K562 (cell line): ENCODE measurements around the gene TBC1D20. TPM values are rescaled to one million over a fixed set of nuclear protein-coding genes. Genes with fewer than 3 reads are reported as not detected.

Source experiments
- ATAC-seq: fragments of 200-7000 bp; cut with Tn5 transposase; 3 replicates; pipeline ENCODE4 v1.9.1; 2020; ENCODE audit warnings: moderate library complexity
- BruUV-seq: library from RNA; stranded (reverse); fragments of 400-500 nt; replicated peaks from 2 replicates; lab custom pipeline; 2021; lab: Mats Ljungman, UMichigan
- CTCF ChIA-PET: fragments of 300-600 bp; formaldehyde crosslinking; extraction: SDS; loops from one replicate; lab custom pipeline; 2021; ENCODE audit warnings: low intra/inter-chr PET ratio; lab: Yijun Ruan, JAX
- POLR2A ChIA-PET: fragments of 300-600, 350-650 bp; sonication (Branson Sonifier 250); formaldehyde crosslinking; extraction: SDS; loops from one replicate; lab custom pipeline; 2021; ENCODE audit warnings: antibody characterized with exemption, inconsistent platforms; lab: Yijun Ruan, JAX
- DNase-seq, 4 experiments: peaks; one replicate each; pipeline versions ENCODE4 v3.0.0 to v3.0.0-alpha.2; 2011 to 2018; ENCODE audit warnings: low spot score in 3 of 4, mixed read lengths in 3 of 4; ENCODE audit errors: extremely low read depth in 1 of 4
- FAIRE-seq: peaks from 2 replicates; lab custom pipeline; 2011; peaks lifted over from hg19 to GRCh38; lab: Jason Lieb, UNC
- H2AFZ ChIP-seq: 2 replicates; pipeline ENCODE4 v1.6.0; 2011; ENCODE audit warnings: low read depth, low read length, control low read depth, inconsistent platforms
- H3K27ac ChIP-seq: fragments of 200-600 bp; 3 replicates; pipeline ENCODE4 v1.8.0; 2011; ENCODE audit warnings: low read depth, mild to moderate bottlenecking, control low read depth, inconsistent platforms, low read length, moderate library complexity, mixed read lengths; ENCODE audit errors: extremely low read depth
- H3K27me3 ChIP-seq, 2 experiments: fragments of 300-600 bp in 1 of 2; 2 replicates in 1 of 2; 3 replicates in 1 of 2; pipeline versions ENCODE4 v1.6.0 to v1.8.0; 2011; ENCODE audit warnings: inconsistent platforms in 2 of 2, low read length in 2 of 2, mild to moderate bottlenecking in 1 of 2, mixed read lengths in 1 of 2, moderate library complexity in 1 of 2; ENCODE audit not compliant: control insufficient read depth in 2 of 2, insufficient read depth in 2 of 2
- H3K36me3 ChIP-seq: fragments of 300-600 bp; 3 replicates; pipeline ENCODE4 v1.8.0; 2011; ENCODE audit warnings: mild to moderate bottlenecking, low read length, inconsistent platforms; ENCODE audit not compliant: control insufficient read depth, insufficient read depth
- H3K4me1 ChIP-seq, 2 experiments: fragments of 200-600 bp in 1 of 2; replicated peaks in 1 of 2; 2 replicates in 1 of 2; 3 replicates in 1 of 2; pipeline versions ENCODE4 v1.5.1 to v1.8.0; 2011; ENCODE audit warnings: inconsistent platforms in 2 of 2, low read length in 2 of 2, mild to moderate bottlenecking in 1 of 2, mixed read lengths in 1 of 2, moderate library complexity in 1 of 2; ENCODE audit not compliant: control insufficient read depth in 2 of 2, insufficient read depth in 2 of 2
- H3K4me2 ChIP-seq: 2 replicates; pipeline ENCODE4 v1.6.1; 2011; ENCODE audit warnings: low read length, control low read depth, inconsistent platforms, mixed read lengths; ENCODE audit not compliant: insufficient read depth
- H3K4me3 ChIP-seq: fragments of 200-600 bp; sonication (generic), shearing (Covaris generic); 2 replicates; pipeline ENCODE4 v1.5.1; 2016; ENCODE audit warnings: control low read depth, inconsistent platforms
- H3K79me2 ChIP-seq: fragments of 200-600 bp; 3 replicates; pipeline ENCODE4 v1.8.0; 2011; ENCODE audit warnings: low read length, inconsistent platforms; ENCODE audit not compliant: control insufficient read depth, insufficient read depth
- H3K9ac ChIP-seq, 2 experiments: 2 replicates each; pipeline versions ENCODE4 v1.6.0 to v1.6.1; 2011; ENCODE audit warnings: low read depth in 2 of 2, low read length in 2 of 2, control low read depth in 1 of 2, inconsistent platforms in 1 of 2, mild to moderate bottlenecking in 1 of 2, mixed read lengths in 1 of 2; ENCODE audit not compliant: insufficient read depth in 1 of 2
- H3K9me1 ChIP-seq: one replicate; pipeline ENCODE4 v1.6.0; 2011; ENCODE audit warnings: inconsistent platforms, mild to moderate bottlenecking, low read length, moderate library complexity; ENCODE audit not compliant: control insufficient read depth, insufficient read depth
- H3K9me3 ChIP-seq: replicated peaks from 2 replicates; pipeline ENCODE4 v1.5.1; 2011; ENCODE audit warnings: low read depth, low read length, inconsistent platforms; ENCODE audit not compliant: control insufficient read depth, insufficient read depth
- H4K20me1 ChIP-seq: replicated peaks from 2 replicates; pipeline ENCODE4 v1.6.1; 2011; ENCODE audit warnings: low read length, inconsistent platforms, mixed read lengths; ENCODE audit not compliant: control insufficient read depth, insufficient read depth
- CREB1 ChIP-seq, 2 experiments: sonication (generic) in 1 of 2; formaldehyde crosslinking in 1 of 2; IDR thresholded peaks; 2 replicates each; pipeline versions ENCODE4 v1.6.1 to v1.8.0; 2012 to 2022; ENCODE audit warnings: inconsistent platforms in 1 of 2, mild to moderate bottlenecking in 1 of 2, missing genetic modification reagents in 1 of 2, moderate library complexity in 1 of 2
- DACH1 ChIP-seq: fragments of 450-650 bp; IDR thresholded peaks from 2 replicates; pipeline ENCODE4 v1.6.1; 2018; ENCODE audit not compliant: partially characterized antibody
- EP300 ChIP-seq: IDR thresholded peaks from 2 replicates; pipeline ENCODE4 v1.6.1; 2012; ENCODE audit warnings: low read length, improper control_type of control experiment
- GABPB1 ChIP-seq: sonication (generic); formaldehyde crosslinking; IDR thresholded peaks from 2 replicates; pipeline ENCODE4 v1.8.0; 2022; ENCODE audit warnings: mild to moderate bottlenecking, missing genetic modification reagents
- HNRNPLL ChIP-seq: fragments of 200-400 bp; formaldehyde crosslinking; IDR thresholded peaks from 2 replicates; pipeline ENCODE4 v1.6.1; 2017; ENCODE audit warnings: low read length, low read depth, mild to moderate bottlenecking; ENCODE audit not compliant: poor library complexity, severe bottlenecking
- MTA2 ChIP-seq: fragments of 450-650 bp; IDR thresholded peaks from 2 replicates; pipeline ENCODE4 v1.6.1; 2016; ENCODE audit warnings: low read depth
- NFATC3 ChIP-seq: fragments of 450-650 bp; IDR thresholded peaks from 2 replicates; pipeline ENCODE4 v1.6.1; 2017; ENCODE audit warnings: mild to moderate bottlenecking
- NR2C1 ChIP-seq, 2 experiments: fragments of 450-650 bp; IDR thresholded peaks; 2 replicates each; pipeline ENCODE4 v1.6.1; 2017; ENCODE audit warnings: mild to moderate bottlenecking in 2 of 2, antibody characterized with exemption in 1 of 2, inconsistent platforms in 1 of 2, missing compliant biosample characterization in 1 of 2, missing genetic modification characterization in 1 of 2
- SETDB1 ChIP-seq: IDR thresholded peaks from one replicate; pipeline ENCODE4 v1.6.1; 2012; ENCODE audit warnings: low read length, control low read depth, inconsistent platforms
- SRSF1 ChIP-seq: fragments of 200-400 bp; formaldehyde crosslinking; IDR thresholded peaks from 2 replicates; pipeline ENCODE4 v1.6.1; 2017; ENCODE audit warnings: mild to moderate bottlenecking, low read depth, low read length, moderate library complexity
- ZBTB17 ChIP-seq: fragments of 450-650 bp; formaldehyde crosslinking; IDR thresholded peaks from 2 replicates; pipeline ENCODE4 v1.4.0; 2020; ENCODE audit warnings: mild to moderate bottlenecking
- ZKSCAN3 ChIP-seq: fragments of 250-450 bp; sonication (Bioruptor Pico); IDR thresholded peaks from 2 replicates; pipeline ENCODE4 v1.4.0; 2020
- ZNF274 ChIP-seq: IDR thresholded peaks from 2 replicates; pipeline ENCODE4 v1.6.1; 2011; ENCODE audit warnings: low read depth, mild to moderate bottlenecking, low read length, moderate library complexity, borderline replicate concordance
- ZNF589 ChIP-seq: fragments of 200-800 bp; sonication (Bioruptor generic); IDR thresholded peaks from 2 replicates; pipeline ENCODE4 v1.6.1; 2016; ENCODE audit warnings: low read depth, missing genetic modification characterization, missing compliant biosample characterization
- ZZZ3 ChIP-seq: fragments of 450-650 bp; IDR thresholded peaks from 2 replicates; pipeline ENCODE4 v1.6.1; 2016; ENCODE audit warnings: antibody characterized with exemption, mild to moderate bottlenecking, moderate library complexity
- WGBS: fragments of 100-300 bp; shearing (Covaris generic); methylation state at CpG from one replicate; pipeline ENCODE4 v1.1.6; 2016; ENCODE audit warnings: low coverage, mixed read lengths; ENCODE audit not compliant: insufficient coverage; ENCODE audit errors: missing lambda C conversion rate; 5-methylcytosine and 5-hydroxymethylcytosine counted together
- in situ Hi-C: fragments of 300-500 bp; cut with MboI; formaldehyde crosslinking; loops from 4 replicates; pipeline ENCODE4 v1.15.0; 2018; ENCODE audit warnings: inconsistent platforms, mixed read lengths
- intact Hi-C: fragments of 100-400 bp; cut with micrococcal nuclease; formaldehyde crosslinking; loops from 2 replicates; pipeline ENCODE4 v1.14.2; 2022
- polyA plus RNA-seq, 8 experiments: library from polyadenylated mRNA; depleted of rRNA in 4 of 8; stranded (reverse) in 5 of 8; unstranded in 3 of 8; fragments of >200 nt; fragmentation: Nextera tagmentation in 2 of 8; fragmentation: Illumina TruSeq in 1 of 8; extraction: Ambion mirVana in 2 of 8; extraction: Trizol in 1 of 8; gene quantifications; 2 replicates each; pipeline versions ENCODE4 v1.2.1 to v1.2.3, GENCODE V29; 2011 to 2014; ENCODE audit warnings: inconsistent platforms in 1 of 8, missing spikeins in 1 of 8
- total RNA-seq, 7 experiments: library from RNA; depleted of rRNA in 6 of 7; stranded (reverse); fragments of >200 nt in 6 of 7; fragmentation: Illumina TruSeq in 2 of 7; extraction: Trizol in 2 of 7; gene quantifications; 2 replicates each; pipeline versions ENCODE4 v1.2.1 to v1.2.3, GENCODE V29; 2011 to 2021; ENCODE audit warnings: low replicate concordance in 1 of 7
- TF ChIP-seq, protein P1 (sequence below): sonication (generic); IDR thresholded peaks from 2 replicates; pipeline ENCODE4 v1.6.1; 2016
- TF ChIP-seq, protein P2 (sequence below): fragments of 450-650 bp; IDR thresholded peaks from 2 replicates; pipeline ENCODE4 v1.6.1; 2018; ENCODE audit not compliant: partially characterized antibody

TBC1D20 gene
- total and polyA plus RNA-seq, 9 of the 15 experiments (the other 6 are each of a cell fraction or from before 2014, with no cell fraction given): 7.0 to 25.3 (median 15.1) TPM

DNA sequence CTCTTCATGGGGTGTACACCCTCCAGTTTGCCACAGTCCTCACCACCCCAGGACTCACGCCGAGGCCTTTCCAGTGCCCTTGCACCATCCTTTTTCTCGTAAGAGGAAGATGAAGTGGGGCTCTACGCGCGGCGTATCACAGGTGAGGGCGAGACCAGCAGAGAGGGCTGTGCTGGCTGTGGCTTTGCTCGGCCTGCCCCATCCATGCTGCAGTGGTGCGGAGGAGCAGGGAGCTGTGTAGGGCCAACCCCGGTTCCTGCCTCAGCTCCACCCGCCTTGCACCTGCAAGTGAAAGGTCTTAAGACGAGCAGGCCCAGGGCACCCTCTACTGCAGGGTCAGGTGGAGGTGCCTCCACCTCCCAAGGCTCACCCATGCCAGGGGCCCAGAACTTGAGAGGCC is 30.1 kb downstream of the TBC1D20 start:
- Histone ChIP-seq H3K4me2 (no peak overlapping the region), H2AFZ (no peak overlapping the region)
- TF ChIP-seq, protein P1, sequence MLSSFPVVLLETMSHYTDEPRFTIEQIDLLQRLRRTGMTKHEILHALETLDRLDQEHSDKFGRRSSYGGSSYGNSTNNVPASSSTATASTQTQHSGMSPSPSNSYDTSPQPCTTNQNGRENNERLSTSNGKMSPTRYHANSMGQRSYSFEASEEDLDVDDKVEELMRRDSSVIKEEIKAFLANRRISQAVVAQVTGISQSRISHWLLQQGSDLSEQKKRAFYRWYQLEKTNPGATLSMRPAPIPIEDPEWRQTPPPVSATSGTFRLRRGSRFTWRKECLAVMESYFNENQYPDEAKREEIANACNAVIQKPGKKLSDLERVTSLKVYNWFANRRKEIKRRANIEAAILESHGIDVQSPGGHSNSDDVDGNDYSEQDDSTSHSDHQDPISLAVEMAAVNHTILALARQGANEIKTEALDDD: no peak
- TF ChIP-seq ZNF589 (CRISPR knock-in tag) (no peak), NR2C1 (IDR thresholded peaks at IDR 0.05) (no peak), NR2C1 (tag; IDR thresholded peaks at IDR 0.05) (no peak), ZZZ3 (no peak), CREB1 (IDR thresholded peaks at IDR 0.05) (no peak), CREB1 (CRISPR knock-in tag; IDR thresholded peaks at IDR 0.05) (no peak), ZNF274 (no peak), GABPB1 (CRISPR knock-in tag) (no peak), ZBTB17 (CRISPR knock-in tag) (no peak), MTA2 (no peak), NFATC3 (no peak), EP300 (no peak), DACH1 (no peak), SRSF1 (no peak), SETDB1 (no peak), ZKSCAN3 (CRISPR knock-in tag) (no peak), HNRNPLL (no peak)
- TF ChIP-seq, protein P2, sequence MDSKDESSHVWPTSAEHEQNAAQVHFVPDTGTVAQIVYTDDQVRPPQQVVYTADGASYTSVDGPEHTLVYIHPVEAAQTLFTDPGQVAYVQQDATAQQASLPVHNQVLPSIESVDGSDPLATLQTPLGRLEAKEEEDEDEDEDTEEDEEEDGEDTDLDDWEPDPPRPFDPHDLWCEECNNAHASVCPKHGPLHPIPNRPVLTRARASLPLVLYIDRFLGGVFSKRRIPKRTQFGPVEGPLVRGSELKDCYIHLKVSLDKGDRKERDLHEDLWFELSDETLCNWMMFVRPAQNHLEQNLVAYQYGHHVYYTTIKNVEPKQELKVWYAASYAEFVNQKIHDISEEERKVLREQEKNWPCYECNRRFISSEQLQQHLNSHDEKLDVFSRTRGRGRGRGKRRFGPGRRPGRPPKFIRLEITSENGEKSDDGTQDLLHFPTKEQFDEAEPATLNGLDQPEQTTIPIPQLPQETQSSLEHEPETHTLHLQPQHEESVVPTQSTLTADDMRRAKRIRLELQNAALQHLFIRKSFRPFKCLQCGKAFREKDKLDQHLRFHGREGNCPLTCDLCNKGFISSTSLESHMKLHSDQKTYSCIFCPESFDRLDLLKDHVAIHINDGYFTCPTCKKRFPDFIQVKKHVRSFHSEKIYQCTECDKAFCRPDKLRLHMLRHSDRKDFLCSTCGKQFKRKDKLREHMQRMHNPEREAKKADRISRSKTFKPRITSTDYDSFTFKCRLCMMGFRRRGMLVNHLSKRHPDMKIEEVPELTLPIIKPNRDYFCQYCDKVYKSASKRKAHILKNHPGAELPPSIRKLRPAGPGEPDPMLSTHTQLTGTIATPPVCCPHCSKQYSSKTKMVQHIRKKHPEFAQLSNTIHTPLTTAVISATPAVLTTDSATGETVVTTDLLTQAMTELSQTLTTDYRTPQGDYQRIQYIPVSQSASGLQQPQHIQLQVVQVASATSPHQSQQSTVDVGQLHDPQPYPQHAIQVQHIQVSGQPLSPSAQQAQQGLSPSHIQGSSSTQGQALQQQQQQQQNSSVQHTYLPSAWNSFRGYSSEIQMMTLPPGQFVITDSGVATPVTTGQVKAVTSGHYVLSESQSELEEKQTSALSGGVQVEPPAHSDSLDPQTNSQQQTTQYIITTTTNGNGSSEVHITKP: no peak
- TF ChIP-seq, all 486 proteins: peak for 0
- ATAC-seq (no peak), FAIRE-seq (no peak), DNase-seq (no peak)
- no TSS peak for BruUV-seq
- ChIA-PET POLR2A (interaction anchor here (0.7 to 1.8 kb wide), 5 partner anchors 10 to 52 kb away, joined by 3 to 7 read pairs (median 4); partner anchors contain the start of gene TRIB3), CTCF (interaction anchor here (0.7 to 4.0 kb wide), 3 partner anchors 47 to 174 kb away, joined by 3 to 27 read pairs (median 10); no protein-coding TSS in a partner anchor)
- in situ Hi-C loops: no loop called here
- intact Hi-C loops: no loop called here
- Histone ChIP-seq H3K27ac (no peak overlapping the region), H3K9me1 (peaks cover 3% of the 10 kb centered on the region), H3K9me3 (no peaks in the 10 kb centered on the region), H3K36me3 (peaks cover 44% of the 10 kb centered on the region), H3K79me2 (no peaks in the 10 kb centered on the region), H3K4me3 (no peak overlapping the region), H3K9ac (no peak overlapping the region; a peak in 1 of 4 replicates), H4K20me1 (no peaks in the 10 kb centered on the region), H3K4me1 (peaks cover 0 to 20% of the 10 kb centered on the region in 2 experiments; a peak in 2 of 5 replicates), H3K27me3 (no peaks in the 10 kb centered on the region)
- 90% methylated on average over 11 of the region's 13 CpGs for WGBS
